GM21723 (cell line): ENCODE results near the gene CPLX3.

Experiments used
- ATAC-seq: cut with Tn5 transposase; IDR thresholded peaks from one replicate; pipeline ENCODE4 v1.9.1; 2021; ENCODE audit warnings: mild to moderate bottlenecking, moderate library complexity; ENCODE audit not compliant: unreplicated experiment

The CPLX3 gene

GRCh38 chr15:74825866-74826265 lies 561 bp upstream of the CPLX3 start:
- ATAC-seq, result no peak

GRCh38 chr15:74826921-74827320 lies 494 bp downstream of the CPLX3 start:
- ATAC-seq, result no peak

- no peak for ATAC-seq
These were observed 1.2 kb downstream of the CPLX3 start for GRCh38 chr15:74827614-74828013.

- no peak for ATAC-seq
These were observed 2.4 kb downstream of the CPLX3 start for GRCh38 chr15:74828835-74829234.

- no peak for ATAC-seq
These were observed 3.1 kb downstream of the CPLX3 start for GRCh38 chr15:74829486-74829885.

GRCh38 chr15:74829991-74830390 lies 3.6 kb downstream of the CPLX3 start:
- ATAC-seq, result no peak

GRCh38 chr15:74830868-74831267 lies 4.4 kb downstream of the CPLX3 start:
- ATAC-seq, result no peak

- ATAC-seq, result no peak
These were observed 5.5 kb downstream of the CPLX3 start for GRCh38 chr15:74831813-74832495.

- no peak for ATAC-seq
These were observed 6.4 kb downstream of the CPLX3 start for GRCh38 chr15:74832826-74833225.

GRCh38 chr15:74833376-74834107 lies 7.1 kb downstream of the CPLX3 start:
- no peak for ATAC-seq

GRCh38 chr15:74835312-74835823 lies 8.9 kb downstream of the CPLX3 start:
- ATAC-seq, result no peak

GRCh38 chr15:74836846-74837245 lies 10.4 kb downstream of the CPLX3 start:
- ATAC-seq, result no peak

- ATAC-seq, result no peak
These were observed 11.2 kb downstream of the CPLX3 start for GRCh38 chr15:74837482-74838136.

- ATAC-seq, result no peak
These were observed 11.7 kb downstream of the CPLX3 start for GRCh38 chr15:74838137-74838516.

- no peak for ATAC-seq
These were observed 12.5 kb downstream of the CPLX3 start for GRCh38 chr15:74838746-74839525.

GRCh38 chr15:74839526-74840395 lies 13.3 kb downstream of the CPLX3 start:
- ATAC-seq, result no peak

- ATAC-seq, result no peak
These were observed 14.7 kb downstream of the CPLX3 start for GRCh38 chr15:74840851-74841775.

- no peak for ATAC-seq
These were observed 15.5 kb downstream of the CPLX3 start for GRCh38 chr15:74841891-74842373.
